HG02970 (cell line): ENCODE results near the gene F2RL3.
"Not testable (repeated sequence)": the region's sequence is repeated elsewhere in the genome, so short reads cannot be mapped to it uniquely, and the experiment has no call there.

Source experiments
- ATAC-seq: cut with Tn5 transposase; IDR thresholded peaks from one replicate; pipeline ENCODE4 v1.9.1; 2021; ENCODE audit warnings: mild to moderate bottlenecking, moderate library complexity, moderate number of reproducible peaks; ENCODE audit not compliant: unreplicated experiment, low FRiP score

Gene F2RL3

GRCh38 chr19:16874250-16874977 is 14.4 kb upstream of the F2RL3 start:
- ATAC-seq: no peak

- not testable (repeated sequence) for ATAC-seq
Measured at GRCh38 chr19:16874978-16875299, 13.9 kb upstream of the F2RL3 start.

- ATAC-seq: no peak
Measured at GRCh38 chr19:16875584-16876555, 12.9 kb upstream of the F2RL3 start.

- ATAC-seq: no peak
Measured at GRCh38 chr19:16876904-16877361, 11.9 kb upstream of the F2RL3 start.

- ATAC-seq: no peak
Measured at GRCh38 chr19:16877581-16877980, 11.2 kb upstream of the F2RL3 start.

- no peak for ATAC-seq
Measured at GRCh38 chr19:16878181-16878965, 10.4 kb upstream of the F2RL3 start.

GRCh38 chr19:16880884-16881554 is 7.8 kb upstream of the F2RL3 start:
- no peak for ATAC-seq

GRCh38 chr19:16882146-16882545 is 6.7 kb upstream of the F2RL3 start:
- no peak for ATAC-seq

GRCh38 chr19:16883522-16883921 is 5.3 kb upstream of the F2RL3 start:
- ATAC-seq: no peak

DNA sequence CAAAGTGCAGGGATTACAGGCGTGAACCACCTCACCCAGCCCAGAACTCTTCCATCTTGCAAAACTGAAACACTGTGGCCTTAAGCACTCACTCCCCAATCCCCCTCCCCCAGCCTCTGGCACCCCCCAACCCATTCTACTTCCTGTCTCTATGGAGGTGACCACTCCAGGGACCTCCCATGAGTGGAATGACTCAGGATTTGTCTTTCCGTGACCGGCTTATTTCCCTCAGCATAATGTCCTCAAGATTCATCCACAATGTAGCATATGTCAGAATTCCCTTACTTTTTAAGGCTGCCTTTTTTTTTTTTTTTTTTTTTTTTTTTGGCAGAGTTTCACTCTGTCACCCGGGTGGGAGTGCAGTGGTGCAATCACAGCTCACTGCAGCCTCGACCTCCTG is 3.6 kb upstream of the F2RL3 start:
- ATAC-seq: no peak

GRCh38 chr19:16886305-16886880 is 2.4 kb upstream of the F2RL3 start:
- ATAC-seq: no peak

DNA sequence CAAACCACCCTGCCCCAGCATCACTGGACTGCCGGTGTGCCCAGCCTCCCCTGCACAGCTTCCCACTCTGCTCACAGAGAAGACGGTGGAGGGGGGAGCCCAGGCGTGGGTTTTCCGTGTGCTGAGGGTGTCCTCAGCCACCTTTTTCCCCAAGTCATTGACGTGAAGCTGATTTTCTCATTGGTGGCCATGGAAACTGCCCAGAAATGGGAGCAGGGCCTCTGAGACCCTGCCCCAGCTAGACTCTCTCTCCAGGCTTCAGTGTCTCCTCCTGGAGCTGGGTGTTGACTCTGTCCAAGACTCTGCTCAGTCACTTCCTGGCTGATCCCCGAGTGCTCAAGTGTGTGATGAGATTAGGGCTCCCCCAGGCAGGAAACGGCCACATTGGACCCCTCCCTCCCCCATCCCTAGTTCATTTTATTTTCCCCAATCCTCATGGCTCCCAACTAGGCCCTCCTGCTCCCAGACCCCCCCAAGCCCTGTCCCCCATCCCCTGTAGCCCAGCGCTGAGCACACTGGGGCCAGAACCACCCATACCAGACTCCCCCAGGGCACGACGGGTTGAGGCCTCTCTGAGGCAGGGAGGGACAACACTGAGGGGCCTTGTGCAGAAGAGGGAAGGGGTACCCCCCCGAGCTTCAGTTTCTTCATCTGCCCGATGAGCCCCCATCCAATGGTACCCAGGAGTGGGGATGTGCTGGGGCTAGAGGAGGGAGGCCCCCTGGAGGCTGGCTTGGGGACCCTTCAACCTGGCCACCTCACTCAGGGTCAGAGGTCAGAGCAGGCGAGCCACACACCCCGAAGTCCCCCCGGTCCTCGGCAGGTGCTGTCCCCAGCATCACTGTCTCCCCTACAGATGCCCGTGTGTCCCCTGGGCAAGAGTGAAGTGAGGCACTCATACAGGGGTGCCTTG is 1.2 kb upstream of the F2RL3 start:
- ATAC-seq: no peak

DNA sequence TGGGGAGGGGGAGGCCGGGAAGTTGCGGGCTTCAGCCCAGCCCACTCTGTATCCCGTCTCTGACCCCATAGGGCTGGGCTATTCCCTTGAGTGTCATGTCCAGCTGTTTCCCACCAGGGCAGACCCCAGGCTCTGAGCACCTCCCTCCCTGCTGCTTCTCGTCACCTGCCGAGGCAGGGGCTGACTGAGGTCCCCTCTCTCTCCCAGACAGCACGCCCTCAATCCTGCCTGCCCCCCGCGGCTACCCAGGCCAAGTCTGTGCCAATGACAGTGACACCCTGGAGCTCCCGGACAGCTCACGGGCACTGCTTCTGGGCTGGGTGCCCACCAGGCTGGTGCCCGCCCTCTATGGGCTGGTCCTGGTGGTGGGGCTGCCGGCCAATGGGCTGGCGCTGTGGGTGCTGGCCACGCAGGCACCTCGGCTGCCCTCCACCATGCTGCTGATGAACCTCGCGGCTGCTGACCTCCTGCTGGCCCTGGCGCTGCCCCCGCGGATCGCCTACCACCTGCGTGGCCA is 625 bp downstream of the F2RL3 start:
- ATAC-seq: no peak

- no peak for ATAC-seq
Measured at GRCh38 chr19:16889883-16890460, 1.2 kb downstream of the F2RL3 start.

DNA sequence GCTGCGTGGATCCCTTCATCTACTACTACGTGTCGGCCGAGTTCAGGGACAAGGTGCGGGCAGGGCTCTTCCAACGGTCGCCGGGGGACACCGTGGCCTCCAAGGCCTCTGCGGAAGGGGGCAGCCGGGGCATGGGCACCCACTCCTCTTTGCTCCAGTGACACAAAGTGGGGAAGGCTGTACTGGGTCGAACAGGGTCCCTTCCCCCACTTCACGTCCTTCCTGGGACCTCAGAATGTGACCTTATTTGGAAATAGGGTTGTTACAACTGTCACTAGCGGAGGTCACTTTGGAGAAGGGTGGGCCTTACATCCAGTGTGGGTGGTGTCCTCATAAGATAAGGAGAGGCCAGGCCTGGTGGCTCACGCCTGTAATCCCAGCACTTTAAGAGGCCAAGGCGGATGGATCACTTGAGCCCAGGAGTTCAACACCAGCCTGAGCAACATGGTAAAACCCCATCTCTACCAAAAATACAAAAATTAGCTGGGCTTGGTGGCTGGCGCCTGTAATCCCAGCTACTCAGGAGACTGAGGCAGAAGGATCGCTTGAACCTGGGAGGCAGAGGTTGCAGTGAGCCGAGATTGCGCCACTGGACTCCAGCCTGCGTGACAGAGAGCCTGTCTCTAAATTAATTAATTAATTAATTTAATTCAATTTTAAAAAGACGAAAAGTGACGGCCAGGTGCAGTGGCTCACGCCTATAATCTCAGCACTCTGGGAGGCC is 1.8 kb downstream of the F2RL3 start:
- no peak for ATAC-seq

DNA sequence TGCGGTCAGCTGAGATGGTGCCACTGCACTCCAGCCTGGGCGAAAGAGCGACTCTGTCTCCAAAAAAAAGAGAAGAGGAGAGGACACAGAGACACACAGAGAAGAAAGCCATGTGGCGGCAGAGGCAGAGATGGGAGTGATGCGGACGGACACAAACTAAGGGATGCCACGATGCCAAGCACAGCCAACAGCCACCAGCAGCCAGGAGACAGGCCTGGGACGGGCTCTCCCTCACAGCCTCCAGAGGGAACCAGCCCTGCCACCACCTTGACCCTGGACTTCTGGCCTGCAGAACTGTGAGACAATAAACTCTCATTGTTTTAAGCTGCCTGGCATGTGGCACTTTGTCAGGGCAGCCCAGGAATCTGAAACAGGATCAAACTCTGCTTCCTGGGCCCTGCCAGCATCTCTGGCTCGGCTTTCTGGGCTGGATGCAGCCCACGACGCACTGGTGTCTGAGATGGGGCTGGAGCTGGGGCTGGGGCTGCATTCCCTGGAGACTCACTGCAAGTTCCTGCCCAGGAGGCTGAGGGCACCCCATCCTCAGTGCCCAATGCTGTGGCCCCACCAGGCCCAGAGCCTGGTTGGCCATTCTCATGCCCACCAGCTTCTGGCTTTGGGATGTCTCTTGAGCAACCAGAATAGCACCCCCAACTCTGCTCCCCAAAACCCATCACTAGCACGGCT is 3.0 kb downstream of the F2RL3 start:
- ATAC-seq: no peak

GRCh38 chr19:16892436-16892835 is 3.6 kb downstream of the F2RL3 start:
- ATAC-seq: no peak
